ENCODE measurements around the gene PIP4K2A. TPM values are rescaled to one million over a fixed set of nuclear protein-coding genes. Genes with fewer than 3 reads are reported as not detected.

PIP4K2A gene
- total and polyA plus RNA-seq, 2 of the 13 experiments (the other 11 are each of a cell fraction or from before 2014, with no cell fraction given): 9.1 to 22.6 TPM

DNA sequence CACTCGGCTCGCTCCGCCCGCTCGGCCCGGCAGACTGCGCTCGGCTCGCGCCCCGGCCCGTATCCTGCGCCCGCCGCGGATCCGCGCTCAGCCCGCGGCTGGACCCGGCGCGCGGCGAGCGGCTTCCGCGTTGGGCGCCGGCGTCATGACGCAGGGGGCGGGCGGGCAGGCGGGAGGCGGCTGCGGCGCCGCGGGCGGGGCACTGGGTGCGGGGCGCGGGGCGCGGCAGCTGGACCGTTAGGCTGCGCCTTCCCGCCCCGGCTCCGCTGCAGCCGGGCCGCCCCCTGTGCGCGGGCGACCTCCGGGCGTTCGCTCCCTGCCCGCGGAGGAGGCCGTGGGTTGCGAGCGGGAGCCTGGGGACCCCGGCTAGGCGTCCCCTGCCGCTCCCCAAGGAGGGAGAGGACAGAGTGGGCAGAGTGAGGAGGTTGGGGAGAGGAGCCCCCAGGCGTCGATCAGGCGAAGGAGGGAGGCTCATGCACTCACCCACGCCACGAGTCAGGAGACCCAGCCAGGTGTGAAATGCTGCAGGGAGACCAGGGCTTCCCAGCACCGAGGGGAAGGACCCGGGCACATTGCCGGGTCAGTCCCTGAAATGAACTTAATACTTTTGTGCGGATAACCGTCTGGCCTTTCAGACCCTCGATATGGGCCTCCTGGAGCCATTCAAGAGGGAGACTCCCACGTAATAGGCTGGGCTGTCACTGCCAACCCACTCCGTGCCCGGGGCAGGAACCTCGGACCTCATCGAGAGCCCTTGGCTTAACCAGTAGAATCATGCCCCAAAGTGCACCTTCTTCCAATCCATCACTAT lies at the start of gene PIP4K2A (continued):
- TF ChIP-seq, protein P1, sequence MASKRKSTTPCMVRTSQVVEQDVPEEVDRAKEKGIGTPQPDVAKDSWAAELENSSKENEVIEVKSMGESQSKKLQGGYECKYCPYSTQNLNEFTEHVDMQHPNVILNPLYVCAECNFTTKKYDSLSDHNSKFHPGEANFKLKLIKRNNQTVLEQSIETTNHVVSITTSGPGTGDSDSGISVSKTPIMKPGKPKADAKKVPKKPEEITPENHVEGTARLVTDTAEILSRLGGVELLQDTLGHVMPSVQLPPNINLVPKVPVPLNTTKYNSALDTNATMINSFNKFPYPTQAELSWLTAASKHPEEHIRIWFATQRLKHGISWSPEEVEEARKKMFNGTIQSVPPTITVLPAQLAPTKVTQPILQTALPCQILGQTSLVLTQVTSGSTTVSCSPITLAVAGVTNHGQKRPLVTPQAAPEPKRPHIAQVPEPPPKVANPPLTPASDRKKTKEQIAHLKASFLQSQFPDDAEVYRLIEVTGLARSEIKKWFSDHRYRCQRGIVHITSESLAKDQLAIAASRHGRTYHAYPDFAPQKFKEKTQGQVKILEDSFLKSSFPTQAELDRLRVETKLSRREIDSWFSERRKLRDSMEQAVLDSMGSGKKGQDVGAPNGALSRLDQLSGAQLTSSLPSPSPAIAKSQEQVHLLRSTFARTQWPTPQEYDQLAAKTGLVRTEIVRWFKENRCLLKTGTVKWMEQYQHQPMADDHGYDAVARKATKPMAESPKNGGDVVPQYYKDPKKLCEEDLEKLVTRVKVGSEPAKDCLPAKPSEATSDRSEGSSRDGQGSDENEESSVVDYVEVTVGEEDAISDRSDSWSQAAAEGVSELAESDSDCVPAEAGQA (IDR thresholded peaks at IDR 0.05; ENCODE audit: low read depth): no peak
- TF ChIP-seq, protein P1 (CRISPR knock-in tag; IDR thresholded peaks at IDR 0.05; ENCODE audit: borderline replicate concordance): peak; percentile 40; the same call in 1 of the 2 replicates
- TF ChIP-seq ZNF335 (CRISPR knock-in tag; IDR thresholded peaks at IDR 0.05): no peak
- no peak for TF ChIP-seq ZNF724P (CRISPR knock-in tag; IDR thresholded peaks at IDR 0.05; ENCODE audit: borderline replicate concordance)
- TF ChIP-seq ZNF883 (CRISPR knock-in tag; IDR thresholded peaks at IDR 0.05; ENCODE audit: not compliant biosample characterization): peak; percentile 36
- TF ChIP-seq DPF2 (CRISPR knock-in tag; IDR thresholded peaks at IDR 0.05; ENCODE audit: borderline replicate concordance, low read depth): no peak
- TF ChIP-seq YEATS4 (CRISPR knock-in tag; IDR thresholded peaks at IDR 0.05; ENCODE audit: borderline replicate concordance): peak; percentile 52; the same call in 1 of the 2 replicates
- TF ChIP-seq CREM (IDR thresholded peaks at IDR 0.05): no peak
- no peak for TF ChIP-seq CREM (CRISPR knock-in tag; IDR thresholded peaks at IDR 0.05)
- TF ChIP-seq KDM5B (CRISPR knock-in tag; IDR thresholded peaks at IDR 0.05; ENCODE audit: borderline replicate concordance): peak; percentile 53; the same call in 1 of the 2 replicates
- 0 out of 2 replicates have a peak, but pooled peaks have one; percentile 23 for TF ChIP-seq SAP130 (CRISPR knock-in tag; IDR thresholded peaks at IDR 0.05; ENCODE audit: low read depth)
- TF ChIP-seq ZNF768 (CRISPR knock-in tag; IDR thresholded peaks at IDR 0.05): peak; percentile 40; the same call in 1 of the 2 replicates
- TF ChIP-seq GLI4 (CRISPR knock-in tag; IDR thresholded peaks at IDR 0.05; ENCODE audit: borderline replicate concordance): no peak
- no peak for TF ChIP-seq TEAD3 (CRISPR knock-in tag; optimal IDR thresholded peaks at IDR 0.05; ENCODE audit: borderline replicate concordance)
- no peak for TF ChIP-seq ZKSCAN5 (CRISPR knock-in tag; IDR thresholded peaks at IDR 0.05)
- peak; percentile 2; the same call in 1 of the 2 replicates for TF ChIP-seq SIN3A (IDR thresholded peaks at IDR 0.05; ENCODE audit: borderline replicate concordance, low read depth, low read length)
- TF ChIP-seq, protein P2, sequence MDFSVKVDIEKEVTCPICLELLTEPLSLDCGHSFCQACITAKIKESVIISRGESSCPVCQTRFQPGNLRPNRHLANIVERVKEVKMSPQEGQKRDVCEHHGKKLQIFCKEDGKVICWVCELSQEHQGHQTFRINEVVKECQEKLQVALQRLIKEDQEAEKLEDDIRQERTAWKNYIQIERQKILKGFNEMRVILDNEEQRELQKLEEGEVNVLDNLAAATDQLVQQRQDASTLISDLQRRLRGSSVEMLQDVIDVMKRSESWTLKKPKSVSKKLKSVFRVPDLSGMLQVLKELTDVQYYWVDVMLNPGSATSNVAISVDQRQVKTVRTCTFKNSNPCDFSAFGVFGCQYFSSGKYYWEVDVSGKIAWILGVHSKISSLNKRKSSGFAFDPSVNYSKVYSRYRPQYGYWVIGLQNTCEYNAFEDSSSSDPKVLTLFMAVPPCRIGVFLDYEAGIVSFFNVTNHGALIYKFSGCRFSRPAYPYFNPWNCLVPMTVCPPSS (IDR thresholded peaks at IDR 0.05): no peak
- TF ChIP-seq, protein P3, sequence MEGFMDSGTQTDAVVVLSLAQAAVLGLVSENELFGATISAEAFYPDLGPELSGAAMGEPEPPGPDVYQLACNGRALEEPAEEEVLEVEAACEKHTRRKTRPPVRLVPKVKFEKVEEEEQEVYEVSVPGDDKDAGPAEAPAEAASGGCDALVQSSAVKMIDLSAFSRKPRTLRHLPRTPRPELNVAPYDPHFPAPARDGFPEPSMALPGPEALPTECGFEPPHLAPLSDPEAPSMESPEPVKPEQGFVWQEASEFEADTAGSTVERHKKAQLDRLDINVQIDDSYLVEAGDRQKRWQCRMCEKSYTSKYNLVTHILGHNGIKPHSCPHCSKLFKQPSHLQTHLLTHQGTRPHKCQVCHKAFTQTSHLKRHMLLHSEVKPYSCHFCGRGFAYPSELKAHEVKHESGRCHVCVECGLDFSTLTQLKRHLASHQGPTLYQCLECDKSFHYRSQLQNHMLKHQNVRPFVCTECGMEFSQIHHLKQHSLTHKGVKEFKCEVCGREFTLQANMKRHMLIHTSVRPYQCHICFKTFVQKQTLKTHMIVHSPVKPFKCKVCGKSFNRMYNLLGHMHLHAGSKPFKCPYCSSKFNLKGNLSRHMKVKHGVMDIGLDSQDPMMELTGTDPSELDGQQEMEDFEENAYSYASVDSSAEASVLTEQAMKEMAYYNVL (CRISPR knock-in tag; IDR thresholded peaks at IDR 0.05; ENCODE audit: borderline replicate concordance): no peak
- no peak for TF ChIP-seq TSC22D2 (CRISPR knock-in tag; IDR thresholded peaks at IDR 0.05; ENCODE audit: borderline replicate concordance)
